HepG2 (cell line): Measurements from ENCODE around the gene FBXO9. TPM values are rescaled to one million over a fixed set of nuclear protein-coding genes. Genes with fewer than 3 reads are reported as not detected.

Experiments used
- BCL3 ChIP-seq: sonication (generic); formaldehyde crosslinking; IDR thresholded peaks from 2 replicates; pipeline ENCODE4 v1.5.1; 2020; ENCODE audit warnings: mild to moderate bottlenecking, missing genetic modification reagents, moderate library complexity
- BRD4 ChIP-seq: sonication (generic); formaldehyde crosslinking; IDR thresholded peaks from 2 replicates; pipeline ENCODE4 v1.4.0; 2020; ENCODE audit warnings: missing genetic modification reagents
- HMGXB3 ChIP-seq: sonication (generic); formaldehyde crosslinking; IDR thresholded peaks from 2 replicates; pipeline ENCODE4 v1.4.0; 2020; ENCODE audit warnings: missing genetic modification reagents, borderline replicate concordance
- KIAA2018 ChIP-seq: sonication (generic); formaldehyde crosslinking; IDR thresholded peaks from 2 replicates; pipeline ENCODE4 v1.5.0; 2020; ENCODE audit warnings: mild to moderate bottlenecking, missing genetic modification reagents, borderline replicate concordance
- NCOA2 ChIP-seq: sonication (generic); formaldehyde crosslinking; IDR thresholded peaks from 2 replicates; pipeline ENCODE4 v1.8.0; 2022; ENCODE audit warnings: inconsistent platforms
- NFATC3 ChIP-seq: sonication (generic); formaldehyde crosslinking; IDR thresholded peaks from 2 replicates; pipeline ENCODE4 v1.5.1; 2020; ENCODE audit warnings: mild to moderate bottlenecking, missing genetic modification reagents
- RAD21 ChIP-seq: fragments of 450-650 bp; formaldehyde crosslinking; IDR thresholded peaks from 2 replicates; pipeline ENCODE4 v1.5.0; 2020; ENCODE audit warnings: mild to moderate bottlenecking
- SAP130 ChIP-seq: IDR thresholded peaks from 2 replicates; pipeline ENCODE4 v1.6.1; 2016; ENCODE audit warnings: low read depth
- SNRNP70 ChIP-seq: fragments of 200-400 bp; formaldehyde crosslinking; IDR thresholded peaks from 2 replicates; pipeline ENCODE4 v1.6.1; 2017; ENCODE audit warnings: mild to moderate bottlenecking, low read depth, low read length, moderate library complexity
- TBX2 ChIP-seq: sonication (generic); formaldehyde crosslinking; IDR thresholded peaks from 2 replicates; pipeline ENCODE4 v1.5.0; 2020; ENCODE audit warnings: missing genetic modification reagents, mild to moderate bottlenecking, borderline replicate concordance
- THRA ChIP-seq: sonication (generic); formaldehyde crosslinking; IDR thresholded peaks from 2 replicates; pipeline ENCODE4 v1.4.0; 2020; ENCODE audit warnings: missing genetic modification reagents, borderline replicate concordance
- ZNF232 ChIP-seq: sonication (generic); formaldehyde crosslinking; IDR thresholded peaks from 2 replicates; pipeline ENCODE4 v1.4.0; 2020; ENCODE audit warnings: missing genetic modification reagents, borderline replicate concordance
- ZNF367 ChIP-seq: sonication (generic); formaldehyde crosslinking; IDR thresholded peaks from 2 replicates; pipeline ENCODE4 v1.4.0; 2020; ENCODE audit warnings: missing genetic modification reagents, borderline replicate concordance
- polyA plus RNA-seq, 8 experiments: library from polyadenylated mRNA; depleted of rRNA in 3 of 8; stranded (reverse) in 7 of 8; unstranded in 1 of 8; fragments of >200 nt; fragmentation: Illumina TruSeq in 4 of 8; extraction: Trizol in 4 of 8; gene quantifications; 2 replicates each; pipeline versions ENCODE4 v1.2.1 to v1.2.3, GENCODE V29; 2011 to 2016; ENCODE audit warnings: low read depth in 4 of 8, missing spikeins in 1 of 8, mixed read lengths in 1 of 8; ENCODE audit not compliant: insufficient read depth in 1 of 8
- total RNA-seq, 5 experiments: library from RNA; depleted of rRNA; stranded (reverse); fragments of >200 nt; fragmentation: Illumina TruSeq; extraction: Trizol; gene quantifications; 2 replicates each; pipeline ENCODE4 v1.2.3, GENCODE V29; 2016; ENCODE audit warnings: low read depth in 1 of 5

The FBXO9 gene
- total and polyA plus RNA-seq, 2 of the 13 experiments (the other 11 are each of a cell fraction or from before 2014, with no cell fraction given) = 64.3 to 98.4 TPM

GRCh38 chr6:53065266-53066076, at the start of gene FBXO9 (continued):
- TF ChIP-seq BCL3 = peak; percentile 87
- no peak for TF ChIP-seq ZNF367
- no peak; the same call in none of the 2 replicates for TF ChIP-seq RAD21 (CRISPR knock-in tag)
- peak; percentile 88 for TF ChIP-seq TBX2 (CRISPR knock-in tag)
- TF ChIP-seq NCOA2 = peak; percentile 14; the same call in 1 of the 2 replicates
- TF ChIP-seq KIAA2018 (CRISPR knock-in tag) = no peak; the same call in 1 of the 2 replicates
- TF ChIP-seq HMGXB3 (CRISPR knock-in tag) = no peak
- TF ChIP-seq SNRNP70 = no peak
- TF ChIP-seq NFATC3 (CRISPR knock-in tag) = peak; percentile 28; the same call in 1 of the 2 replicates
- TF ChIP-seq ZNF232 (CRISPR knock-in tag) = no peak; the same call in 1 of the 2 replicates
- TF ChIP-seq SAP130 (CRISPR knock-in tag) = peak; percentile 62
- TF ChIP-seq BRD4 (CRISPR knock-in tag) = no peak; the same call in 1 of the 2 replicates
- TF ChIP-seq THRA (CRISPR knock-in tag) = no peak; the same call in none of the 2 replicates
